GM12878 (cell line): ENCODE data around the gene MAN2B2. TPM values are rescaled to one million over a fixed set of nuclear protein-coding genes. Genes with fewer than 3 reads are reported as not detected.
"Not testable (repeated sequence)": the region's sequence is repeated elsewhere in the genome, so short reads cannot be mapped to it uniquely, and the experiment has no call there.

Experiments
- ATAC-seq: fragments of 200-7000 bp; cut with Tn5 transposase; 3 replicates; pipeline ENCODE4 v1.9.1; 2020; ENCODE audit warnings: mild to moderate bottlenecking, moderate library complexity
- BruUV-seq: library from RNA; stranded (reverse); fragments of 400-500 nt; replicated peaks from 2 replicates; lab custom pipeline; 2021; lab: Mats Ljungman, UMichigan
- CTCF ChIA-PET: fragments of 300-600 bp; sonication (Branson Sonifier 250); formaldehyde crosslinking; extraction: SDS; loops from one replicate; lab custom pipeline; 2021; ENCODE audit warnings: inconsistent platforms; lab: Yijun Ruan, JAX
- POLR2A ChIA-PET: fragments of 350-600 bp; formaldehyde crosslinking; extraction: SDS; loops from one replicate; lab custom pipeline; 2021; ENCODE audit warnings: inconsistent platforms; lab: Charles Lee
- RAD21 ChIA-PET: fragments of 300-600 bp; sonication (Branson Sonifier 250); formaldehyde crosslinking; loops from one replicate; lab custom pipeline; 2023; ENCODE audit warnings: antibody characterized with exemption; ENCODE audit not compliant: unreplicated experiment; lab: Charles Lee
- SMC1A ChIA-PET: fragments of 300-600 bp; sonication (Branson Sonifier 250); formaldehyde crosslinking; loops from one replicate; lab custom pipeline; 2023; ENCODE audit not compliant: unreplicated experiment, uncharacterized antibody; lab: Charles Lee
- DNase-seq: peaks from one replicate; pipeline ENCODE4 v3.0.0-alpha.2; 2011; ENCODE audit warnings: low read depth, low spot score
- FAIRE-seq: peaks from 3 replicates; lab custom pipeline; 2011; peaks lifted over from hg19 to GRCh38; lab: Jason Lieb, UNC
- H2AFZ ChIP-seq: 2 replicates; pipeline ENCODE4 v1.6.0; 2011; ENCODE audit warnings: low read depth, low read length, control low read depth; ENCODE audit not compliant: control insufficient read depth
- H3K27ac ChIP-seq: 2 replicates; pipeline ENCODE4 v1.5.1; 2011; ENCODE audit warnings: control low read depth; ENCODE audit not compliant: control insufficient read depth, insufficient read depth
- H3K27me3 ChIP-seq, 2 experiments: replicated peaks in 1 of 2; 2 replicates each; pipeline versions ENCODE4 v1.6.0 to v1.6.1; 2011; ENCODE audit warnings: low read length in 1 of 2; ENCODE audit not compliant: control insufficient read depth in 2 of 2, insufficient read depth in 2 of 2
- H3K36me3 ChIP-seq, 2 experiments: 2 replicates each; pipeline ENCODE4 v1.5.1; 2011; ENCODE audit warnings: low read length in 1 of 2; ENCODE audit not compliant: control insufficient read depth in 2 of 2, insufficient read depth in 2 of 2
- H3K4me1 ChIP-seq: 2 replicates; pipeline ENCODE4 v1.6.1; 2011; ENCODE audit warnings: mild to moderate bottlenecking, low read length, moderate library complexity, mixed read lengths; ENCODE audit not compliant: control insufficient read depth, insufficient read depth
- H3K4me2 ChIP-seq: 2 replicates; pipeline ENCODE4 v1.6.0; 2011; ENCODE audit warnings: control low read depth; ENCODE audit not compliant: control insufficient read depth, insufficient read depth
- H3K4me3 ChIP-seq: fragments of 200-600 bp; sonication (generic); 2 replicates; pipeline ENCODE4 v1.5.1; 2016
- H3K79me2 ChIP-seq: 2 replicates; pipeline ENCODE4 v1.6.0; 2011; ENCODE audit warnings: low read length; ENCODE audit not compliant: control insufficient read depth, insufficient read depth
- H3K9ac ChIP-seq: 2 replicates; pipeline ENCODE4 v1.8.0; 2011; ENCODE audit warnings: low read length, control low read depth, mixed read lengths; ENCODE audit not compliant: control insufficient read depth, insufficient read depth
- H3K9me3 ChIP-seq: replicated peaks from 3 replicates; pipeline ENCODE4 v1.5.1; 2011; ENCODE audit warnings: mild to moderate bottlenecking, low read length; ENCODE audit not compliant: control insufficient read depth, insufficient read depth
- H4K20me1 ChIP-seq: 2 replicates; pipeline ENCODE4 v1.6.0; 2011; ENCODE audit not compliant: control insufficient read depth, insufficient read depth
- CHD2 ChIP-seq: IDR thresholded peaks from 2 replicates; pipeline ENCODE4 v1.6.1; 2011; ENCODE audit warnings: low read depth, low read length, improper control_type of control experiment, borderline replicate concordance
- CUX1 ChIP-seq: IDR thresholded peaks from 2 replicates; pipeline ENCODE4 v1.6.1; 2012; ENCODE audit warnings: improper control_type of control experiment, low read depth, low read length; ENCODE audit not compliant: insufficient replicate concordance
- E2F4 ChIP-seq: IDR thresholded peaks from 2 replicates; pipeline ENCODE4 v1.6.1; 2012; ENCODE audit warnings: low read depth, low read length, improper control_type of control experiment
- NR2F1 ChIP-seq: fragments of 450-650 bp; conservative IDR thresholded peaks from 2 replicates; pipeline ENCODE4 v1.6.1; 2017; ENCODE audit warnings: mild to moderate bottlenecking
- POU2F2 ChIP-seq: IDR thresholded peaks from 3 replicates; pipeline ENCODE4 v1.6.1; 2011; ENCODE audit warnings: low read depth, mild to moderate bottlenecking, low read length, borderline replicate concordance
- RBBP5 ChIP-seq: fragments of 200-600 bp; sonication (generic); conservative IDR thresholded peaks from 2 replicates; pipeline ENCODE4 v1.6.1; 2016
- SMC3 ChIP-seq: IDR thresholded peaks from 2 replicates; pipeline ENCODE4 v1.6.1; 2011; ENCODE audit warnings: low read length, improper control_type of control experiment, borderline replicate concordance
- WGBS: methylation state at CpG from one replicate; pipeline ENCODE4 v1.1.6; 2016; ENCODE audit warnings: low lambda C conversion rate; ENCODE audit not compliant: insufficient replicate concordance, insufficient coverage; ENCODE audit errors: missing lambda C conversion rate; 5-methylcytosine and 5-hydroxymethylcytosine counted together
- in situ Hi-C: fragments of 300-500 bp; cut with MboI; formaldehyde crosslinking; loops from 9 replicates; pipeline ENCODE4 v1.14.3; 2018; ENCODE audit warnings: mixed read lengths
- intact Hi-C: fragments of 100-400 bp; cut with micrococcal nuclease; formaldehyde crosslinking; loops from one replicate; pipeline ENCODE4 v1.14.2; 2022; ENCODE audit not compliant: unreplicated experiment
- polyA plus RNA-seq, 11 experiments: library from polyadenylated mRNA; depleted of rRNA in 4 of 11; unstranded in 6 of 11; stranded (reverse) in 5 of 11; fragments of >200 nt; fragmentation: Nextera tagmentation in 4 of 11; fragmentation: Illumina TruSeq in 1 of 11; extraction: Ambion mirVana in 4 of 11; extraction: Trizol in 1 of 11; gene quantifications; 1 replicate in 1 of 11; 2 replicates in 10 of 11; pipeline versions ENCODE4 v1.2.1 to v1.2.3, GENCODE V29; 2011 to 2016; ENCODE audit warnings: inconsistent platforms in 2 of 11, missing spikeins in 2 of 11, low read depth in 1 of 11
- total RNA-seq, 4 experiments: library from RNA; depleted of rRNA in 3 of 4; stranded (reverse); fragments of >200 nt in 3 of 4; fragmentation: Illumina TruSeq in 1 of 4; extraction: Trizol in 1 of 4; gene quantifications; 2 replicates each; pipeline versions ENCODE4 v1.2.1 to v1.2.3, GENCODE V29; 2013 to 2021

MAN2B2 gene
- total and polyA plus RNA-seq, 10 of the 15 experiments (the other 5 are each of a cell fraction or from before 2014, with no cell fraction given): 0.47 to 14.5 (median 7.0) TPM

GRCh38 chr4:6627832-6628231 lies 52.8 kb downstream of the MAN2B2 start:
- Histone ChIP-seq H3K4me2 (no peak overlapping the region), H3K9me3 (no peaks in the 10 kb centered on the region), H4K20me1 (no peaks in the 10 kb centered on the region), H3K27me3 (no peaks in the 10 kb centered on the region; a peak in 1 of 4 replicates), H3K27ac (no peak overlapping the region), H3K4me1 (no peaks in the 10 kb centered on the region), H3K36me3 (no peaks in the 10 kb centered on the region), H3K4me3 (no peak overlapping the region), H3K79me2 (no peaks in the 10 kb centered on the region), H2AFZ (no peak overlapping the region), H3K9ac (no peak overlapping the region)
- CTCF ChIA-PET: no interaction called here
- intact Hi-C loops: no loop called here
- BruUV-seq: no TSS peak
- ATAC-seq (no peak), DNase-seq (no peak), FAIRE-seq (no peak)
- TF ChIP-seq POU2F2 (no peak), CUX1 (no peak), NR2F1 (no peak), SMC3 (no peak), E2F4 (no peak), RBBP5 (no peak), CHD2 (no peak)
- POLR2A ChIA-PET: no interaction called here
- RAD21 ChIA-PET: no interaction called here
- 67% methylated on average over 3 of the region's 3 CpGs for WGBS
- SMC1A ChIA-PET: no interaction called here
- in situ Hi-C loops: no loop called here

GRCh38 chr4:6628484-6628883 lies 53.5 kb downstream of the MAN2B2 start:
- DNase-seq, H4K20me1 ChIP-seq, ATAC-seq, H3K36me3 ChIP-seq, SMC1A ChIA-PET, FAIRE-seq, H3K79me2 ChIP-seq, H3K4me3 ChIP-seq, H3K27me3 ChIP-seq, H2AFZ ChIP-seq, H3K4me2 ChIP-seq, H3K4me1 ChIP-seq, H3K9ac ChIP-seq, intact Hi-C loops, POLR2A ChIA-PET, BruUV-seq, in situ Hi-C loops, RAD21 ChIA-PET, H3K9me3 ChIP-seq, H3K27ac ChIP-seq: not testable (repeated sequence)
- WGBS: 75% methylated on average over 1 of the region's 1 CpG
- CTCF ChIA-PET: interaction anchor here (0.6 kb wide), 1 partner anchor 440 kb away, joined by 3 read pairs; no protein-coding TSS in a partner anchor
